HCT116 (cell line): Measurements from ENCODE around the gene GPR107. TPM values are rescaled to one million over a fixed set of nuclear protein-coding genes. Genes with fewer than 3 reads are reported as not detected.

Experiments used
- ATAC-seq: fragments of 200-7000 bp; cut with Tn5 transposase; 2 replicates; pipeline ENCODE4 v1.9.1; 2020; ENCODE audit warnings: mild to moderate bottlenecking, moderate library complexity
- BruUV-seq: library from RNA; stranded (reverse); fragments of 400-500 nt; replicated peaks from 2 replicates; lab custom pipeline; 2021; lab: Mats Ljungman, UMichigan
- CTCF ChIA-PET: fragments of 300-600 bp; sonication (Branson Sonifier 250); formaldehyde crosslinking; loops from one replicate; lab custom pipeline; 2021; ENCODE audit warnings: antibody characterized with exemption; lab: Charles Lee
- POLR2A ChIA-PET: fragments of 300-600, 350-600 bp; sonication (Branson Sonifier 250); formaldehyde crosslinking; loops from one replicate; lab custom pipeline; 2021; ENCODE audit warnings: antibody characterized with exemption; lab: Charles Lee
- RAD21 ChIA-PET, 2 experiments: fragments of 300-600 bp; sonication (Branson Sonifier 250); formaldehyde crosslinking; loops; one replicate each; lab custom pipeline; 2023; ENCODE audit warnings: low total read pairs in 2 of 2; ENCODE audit not compliant: uncharacterized antibody in 2 of 2, unreplicated experiment in 2 of 2, low non-redundant PET in 1 of 2; lab: Charles Lee
- DNase-seq: peaks from one replicate; pipeline ENCODE4 v3.0.0-alpha.2; 2010; ENCODE audit warnings: low read depth, low spot score
- H2AFZ ChIP-seq: fragments of 200-600 bp; shearing (Covaris generic), sonication (generic); 2 replicates; pipeline ENCODE4 v1.6.1; 2017; ENCODE audit warnings: low read depth, mixed run types, mixed read lengths, antibody characterized with exemption, low read length; ENCODE audit not compliant: poor library complexity, severe bottlenecking
- H3K27ac ChIP-seq: 2 replicates; pipeline ENCODE4 v1.5.1; 2012; ENCODE audit warnings: low read depth, low read length
- H3K27me3 ChIP-seq: fragments of 200-600 bp; sonication (generic); 2 replicates; pipeline ENCODE4 v1.6.1; 2016; ENCODE audit warnings: mixed run types, low read length, mixed read lengths; ENCODE audit not compliant: insufficient read depth
- H3K36me3 ChIP-seq, 2 experiments: fragments of 200-500 bp in 1 of 2; fragments of 200-600 bp in 1 of 2; sonication (Bioruptor generic) in 1 of 2; sonication (generic) in 1 of 2; 2 replicates each; pipeline versions ENCODE4 v1.5.1 to v1.6.1; 2014 to 2016; ENCODE audit warnings: low read length in 2 of 2, inconsistent platforms in 1 of 2, mixed read lengths in 1 of 2, mixed run types in 1 of 2; ENCODE audit not compliant: insufficient read depth in 2 of 2, control insufficient read depth in 1 of 2
- H3K4me1 ChIP-seq, 2 experiments: fragments of 200-600 bp in 1 of 2; sonication (generic) in 1 of 2; 2 replicates each; pipeline versions ENCODE4 v1.5.1 to v1.6.1; 2012 to 2017; ENCODE audit warnings: low read length in 2 of 2, inconsistent platforms in 1 of 2, mild to moderate bottlenecking in 1 of 2, mixed read lengths in 1 of 2, mixed run types in 1 of 2, moderate library complexity in 1 of 2; ENCODE audit not compliant: insufficient read depth in 2 of 2, control insufficient read depth in 1 of 2
- H3K4me2 ChIP-seq: fragments of 200-600 bp; sonication (generic); 2 replicates; pipeline ENCODE4 v1.6.1; 2017; ENCODE audit warnings: mixed run types, low read length, mixed read lengths
- H3K4me3 ChIP-seq, 2 experiments: fragments of 200-600 bp in 1 of 2; sonication (generic) in 1 of 2; replicated peaks in 1 of 2; 2 replicates each; pipeline ENCODE4 v1.5.1; 2011 to 2016; ENCODE audit warnings: low read length in 2 of 2, control low read depth in 1 of 2, low read depth in 1 of 2, mild to moderate bottlenecking in 1 of 2, mixed read lengths in 1 of 2, mixed run types in 1 of 2
- H3K79me2 ChIP-seq: fragments of 200-600 bp; sonication (generic); 2 replicates; pipeline ENCODE4 v1.6.1; 2017; ENCODE audit warnings: mild to moderate bottlenecking, mixed run types, low read length, moderate library complexity, mixed read lengths; ENCODE audit not compliant: insufficient read depth
- H3K9ac ChIP-seq: fragments of 200-600 bp; sonication (generic); 2 replicates; pipeline ENCODE4 v1.6.1; 2016; ENCODE audit warnings: low read length, mixed read lengths
- H3K9me2 ChIP-seq: fragments of 200-600 bp; sonication (generic), shearing (Covaris generic); 2 replicates; pipeline ENCODE4 v1.6.1; 2017; ENCODE audit warnings: mixed run types, mild to moderate bottlenecking, moderate library complexity; ENCODE audit not compliant: insufficient read depth
- H3K9me3 ChIP-seq, 2 experiments: fragments of 200-500 bp in 1 of 2; fragments of 200-600 bp in 1 of 2; sonication (Bioruptor generic) in 1 of 2; sonication (generic) in 1 of 2; 2 replicates each; pipeline ENCODE4 v1.6.1; 2014 to 2017; ENCODE audit warnings: low read length in 2 of 2, mixed read lengths in 2 of 2, inconsistent platforms in 1 of 2, low read depth in 1 of 2, mild to moderate bottlenecking in 1 of 2, mixed run types in 1 of 2, moderate library complexity in 1 of 2; ENCODE audit not compliant: control insufficient read depth in 1 of 2, insufficient read depth in 1 of 2
- H4K20me1 ChIP-seq: fragments of 200-600 bp; sonication (generic), shearing (Covaris generic); 2 replicates; pipeline ENCODE4 v1.6.1; 2017; ENCODE audit warnings: mixed run types, mild to moderate bottlenecking, moderate library complexity; ENCODE audit not compliant: insufficient read depth
- CBX3 ChIP-seq: IDR thresholded peaks from 2 replicates; pipeline ENCODE4 v1.6.1; 2012; ENCODE audit warnings: low read depth
- CEBPB ChIP-seq: IDR thresholded peaks from 2 replicates; pipeline ENCODE4 v1.6.1; 2012; ENCODE audit warnings: low read depth
- ELF1 ChIP-seq: IDR thresholded peaks from 2 replicates; pipeline ENCODE4 v1.6.1; 2012; ENCODE audit warnings: low read depth, borderline replicate concordance
- EZH2 ChIP-seq: fragments of 200-600 bp; sonication (generic); IDR thresholded peaks from 2 replicates; pipeline ENCODE4 v1.6.1; 2017; ENCODE audit warnings: antibody characterized with exemption, mixed run types
- EZH2phosphoT487 ChIP-seq: fragments of 200-600 bp; IDR thresholded peaks from 2 replicates; pipeline ENCODE4 v1.6.1; 2018; ENCODE audit warnings: antibody characterized with exemption, borderline replicate concordance
- JUND ChIP-seq: IDR thresholded peaks from 2 replicates; pipeline ENCODE4 v1.6.1; 2012
- POLR2AphosphoS5 ChIP-seq: IDR thresholded peaks from 2 replicates; pipeline ENCODE4 v1.6.1; 2011; ENCODE audit warnings: mild to moderate bottlenecking, low read depth, low read length, moderate library complexity
- RAD21 ChIP-seq: IDR thresholded peaks from 2 replicates; pipeline ENCODE4 v1.6.1; 2012; ENCODE audit warnings: low read depth, mild to moderate bottlenecking
- SIN3A ChIP-seq: IDR thresholded peaks from 2 replicates; pipeline ENCODE4 v1.6.1; 2012; ENCODE audit warnings: low read depth
- SP1 ChIP-seq: IDR thresholded peaks from 2 replicates; pipeline ENCODE4 v1.6.1; 2012; ENCODE audit warnings: low read depth
- SRF ChIP-seq: IDR thresholded peaks from 2 replicates; pipeline ENCODE4 v1.6.1; 2012; ENCODE audit warnings: low read depth
- TCF7L2 ChIP-seq: IDR thresholded peaks from 2 replicates; pipeline ENCODE4 v1.7.0; 2011; ENCODE audit warnings: borderline replicate concordance, inconsistent platforms; ENCODE audit not compliant: insufficient read depth, insufficient read length; ENCODE audit errors: extremely low read depth
- YY1 ChIP-seq: IDR thresholded peaks from 2 replicates; pipeline ENCODE4 v1.6.1; 2011; ENCODE audit warnings: low read length, low read depth, moderate library complexity, mild to moderate bottlenecking; ENCODE audit not compliant: insufficient replicate concordance; ENCODE audit errors: extremely low read depth
- ZFX ChIP-seq: fragments of 450-650 bp; IDR thresholded peaks from 2 replicates; pipeline ENCODE4 v1.6.1; 2017
- ZNF274 ChIP-seq: fragments of 200-500 bp; sonication (Bioruptor generic); IDR thresholded peaks from 2 replicates; pipeline ENCODE4 v1.6.1; 2014; ENCODE audit warnings: mild to moderate bottlenecking, low read depth, low read length, inconsistent platforms
- intact Hi-C: fragments of 100-400 bp; cut with micrococcal nuclease; formaldehyde crosslinking; loops from 2 replicates; pipeline ENCODE4 v1.10.0; 2022
- total RNA-seq: library from RNA; stranded (reverse); gene quantifications from one replicate; pipeline ENCODE4 v1.2.1, GENCODE V29; 2021; ENCODE audit not compliant: unreplicated experiment
- TF ChIP-seq, protein P1 (sequence below): IDR thresholded peaks from 2 replicates; pipeline ENCODE4 v1.6.1; 2011; ENCODE audit warnings: mild to moderate bottlenecking, low read length, moderate library complexity; ENCODE audit not compliant: insufficient replicate concordance; ENCODE audit errors: extremely low read depth
- TF ChIP-seq, protein P2 (sequence below): IDR thresholded peaks from 2 replicates; pipeline ENCODE4 v1.6.1; 2012
- TF ChIP-seq, protein P3 (sequence below), 3 experiments: fragments of 200-600 bp in 1 of 3; sonication (generic) in 1 of 3; IDR thresholded peaks in 2 of 3; conservative IDR thresholded peaks in 1 of 3; 2 replicates each; pipeline ENCODE4 v1.5.1; 2012 to 2017; ENCODE audit warnings: low read depth in 2 of 3, low read length in 2 of 3, antibody characterized with exemption in 1 of 3, borderline replicate concordance in 1 of 3, control low read depth in 1 of 3, mild to moderate bottlenecking in 1 of 3, mixed read lengths in 1 of 3, mixed run types in 1 of 3, moderate library complexity in 1 of 3; ENCODE audit not compliant: insufficient read depth in 1 of 3

Gene GPR107
- total RNA-seq, 1 experiment from 2014 or later: 32.5 TPM

DNA sequence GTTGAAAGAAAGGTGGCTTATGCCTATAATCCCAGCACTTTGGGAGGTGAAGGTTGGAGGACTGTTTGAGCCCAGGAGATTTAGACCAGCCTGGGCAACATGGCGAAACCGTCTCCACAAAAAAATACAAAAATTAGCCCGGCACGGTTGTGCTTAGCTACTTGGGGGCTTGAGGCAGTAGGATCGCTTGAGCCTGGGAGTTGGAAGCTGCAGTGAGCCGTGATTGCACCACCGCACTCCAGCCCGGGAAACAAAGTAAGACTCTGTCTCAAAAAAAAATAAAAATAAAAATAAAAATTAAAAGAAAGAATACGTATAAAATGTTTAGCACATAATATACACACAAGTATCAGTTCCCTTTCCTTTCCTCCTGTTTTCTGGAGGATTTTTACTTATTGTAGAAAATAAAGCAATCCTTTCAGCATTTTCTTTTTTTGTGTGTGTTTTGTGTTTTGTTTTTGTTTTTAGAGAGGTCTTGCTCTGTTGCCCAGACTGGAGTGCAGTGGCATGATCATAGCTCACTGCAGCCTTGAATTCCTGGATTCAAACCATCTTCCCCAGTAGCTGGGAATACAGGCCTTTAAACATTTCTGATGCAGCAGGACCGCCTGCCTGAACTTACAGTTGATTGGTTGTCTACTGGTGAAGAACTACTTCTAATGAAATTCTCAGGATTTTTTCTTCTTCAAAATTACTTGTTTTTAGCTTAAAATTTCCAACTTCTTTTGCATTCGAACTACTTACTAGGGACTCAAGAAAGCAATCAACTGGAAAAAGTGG lies 4.1 kb upstream of the GPR107 start:
- no peaks in the 10 kb centered on the region for H3K9me2 ChIP-seq
- H3K79me2 ChIP-seq: peaks cover 8% of the 10 kb centered on the region
- BruUV-seq: no TSS peak
- no peaks in the 10 kb centered on the region for H4K20me1 ChIP-seq
- H3K4me3 ChIP-seq: no peak overlapping the region
- no peak overlapping the region for H3K9ac ChIP-seq
- no peak for ATAC-seq
- no peaks in the 10 kb centered on the region for H3K9me3 ChIP-seq
- RAD21 ChIA-PET: no interaction called here
- H3K27me3 ChIP-seq: no peaks in the 10 kb centered on the region
- intact Hi-C loops: no loop called here
- H3K27ac ChIP-seq: no peak overlapping the region
- peaks cover 8 to 9% of the 10 kb centered on the region in 2 experiments for H3K4me1 ChIP-seq
- H2AFZ ChIP-seq: no peak overlapping the region
- no peak for TF ChIP-seq RAD21
- TF ChIP-seq JUND: no peak
- TF ChIP-seq POLR2AphosphoS5: no peak
- TF ChIP-seq, protein P1, sequence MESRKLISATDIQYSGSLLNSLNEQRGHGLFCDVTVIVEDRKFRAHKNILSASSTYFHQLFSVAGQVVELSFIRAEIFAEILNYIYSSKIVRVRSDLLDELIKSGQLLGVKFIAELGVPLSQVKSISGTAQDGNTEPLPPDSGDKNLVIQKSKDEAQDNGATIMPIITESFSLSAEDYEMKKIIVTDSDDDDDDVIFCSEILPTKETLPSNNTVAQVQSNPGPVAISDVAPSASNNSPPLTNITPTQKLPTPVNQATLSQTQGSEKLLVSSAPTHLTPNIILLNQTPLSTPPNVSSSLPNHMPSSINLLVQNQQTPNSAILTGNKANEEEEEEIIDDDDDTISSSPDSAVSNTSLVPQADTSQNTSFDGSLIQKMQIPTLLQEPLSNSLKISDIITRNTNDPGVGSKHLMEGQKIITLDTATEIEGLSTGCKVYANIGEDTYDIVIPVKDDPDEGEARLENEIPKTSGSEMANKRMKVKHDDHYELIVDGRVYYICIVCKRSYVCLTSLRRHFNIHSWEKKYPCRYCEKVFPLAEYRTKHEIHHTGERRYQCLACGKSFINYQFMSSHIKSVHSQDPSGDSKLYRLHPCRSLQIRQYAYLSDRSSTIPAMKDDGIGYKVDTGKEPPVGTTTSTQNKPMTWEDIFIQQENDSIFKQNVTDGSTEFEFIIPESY: no peak
- TF ChIP-seq SP1: no peak
- no peak for TF ChIP-seq SRF
- TF ChIP-seq TCF7L2: no peak
- TF ChIP-seq SIN3A: no peak
- TF ChIP-seq YY1: no peak
- no peak for TF ChIP-seq CEBPB
- TF ChIP-seq, protein P2, sequence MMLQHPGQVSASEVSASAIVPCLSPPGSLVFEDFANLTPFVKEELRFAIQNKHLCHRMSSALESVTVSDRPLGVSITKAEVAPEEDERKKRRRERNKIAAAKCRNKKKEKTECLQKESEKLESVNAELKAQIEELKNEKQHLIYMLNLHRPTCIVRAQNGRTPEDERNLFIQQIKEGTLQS: no peak
- TF ChIP-seq, protein P3, sequence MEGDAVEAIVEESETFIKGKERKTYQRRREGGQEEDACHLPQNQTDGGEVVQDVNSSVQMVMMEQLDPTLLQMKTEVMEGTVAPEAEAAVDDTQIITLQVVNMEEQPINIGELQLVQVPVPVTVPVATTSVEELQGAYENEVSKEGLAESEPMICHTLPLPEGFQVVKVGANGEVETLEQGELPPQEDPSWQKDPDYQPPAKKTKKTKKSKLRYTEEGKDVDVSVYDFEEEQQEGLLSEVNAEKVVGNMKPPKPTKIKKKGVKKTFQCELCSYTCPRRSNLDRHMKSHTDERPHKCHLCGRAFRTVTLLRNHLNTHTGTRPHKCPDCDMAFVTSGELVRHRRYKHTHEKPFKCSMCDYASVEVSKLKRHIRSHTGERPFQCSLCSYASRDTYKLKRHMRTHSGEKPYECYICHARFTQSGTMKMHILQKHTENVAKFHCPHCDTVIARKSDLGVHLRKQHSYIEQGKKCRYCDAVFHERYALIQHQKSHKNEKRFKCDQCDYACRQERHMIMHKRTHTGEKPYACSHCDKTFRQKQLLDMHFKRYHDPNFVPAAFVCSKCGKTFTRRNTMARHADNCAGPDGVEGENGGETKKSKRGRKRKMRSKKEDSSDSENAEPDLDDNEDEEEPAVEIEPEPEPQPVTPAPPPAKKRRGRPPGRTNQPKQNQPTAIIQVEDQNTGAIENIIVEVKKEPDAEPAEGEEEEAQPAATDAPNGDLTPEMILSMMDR (IDR thresholded peaks at IDR 0.05 in 2 of 3, conservative IDR thresholded peaks at IDR 0.05 in 1 of 3; ENCODE audit: borderline replicate concordance in 1 of 3, insufficient read depth in 1 of 3, low read depth in 2 of 3, low read length in 2 of 3): no peak
- TF ChIP-seq ELF1: no peak
- TF ChIP-seq ZNF274: no peak
- no peak for TF ChIP-seq CBX3
- TF ChIP-seq EZH2phosphoT487: no peak
- no peak for TF ChIP-seq ZFX
- TF ChIP-seq EZH2: no peak
- DNase-seq: no peak
- H3K36me3 ChIP-seq: no peaks in the 10 kb centered on the region
- POLR2A ChIA-PET: no interaction called here
- CTCF ChIA-PET: no interaction called here
- H3K4me2 ChIP-seq: no peak overlapping the region
